Skeletal muscle satellite cell (primary cell): ENCODE results near the gene CEMIP.
A peak's percentile ranks its signal among the peaks of the same experiment; 100 is the strongest.
"Not testable (repeated sequence)": the region's sequence is repeated elsewhere in the genome, so short reads cannot be mapped to it uniquely, and the experiment has no call there.

Source experiments
- H3K27me3 ChIP-seq: 2 replicates; pipeline ENCODE4 v1.7.0; 2013; ENCODE audit warnings: low read length; ENCODE audit not compliant: control insufficient read depth, insufficient read depth
- H3K36me3 ChIP-seq: 2 replicates; pipeline ENCODE4 v1.7.0; 2013; ENCODE audit warnings: mild to moderate bottlenecking, control low read depth, low read length; ENCODE audit not compliant: insufficient read depth
- H3K4me1 ChIP-seq: 2 replicates; pipeline ENCODE4 v1.7.0; 2013; ENCODE audit warnings: low read length; ENCODE audit not compliant: control insufficient read depth, insufficient read depth
- H3K4me2 ChIP-seq: 2 replicates; pipeline ENCODE4 v1.7.0; 2013; ENCODE audit warnings: mild to moderate bottlenecking, low read length
- H3K4me3 ChIP-seq: 2 replicates; pipeline ENCODE4 v1.7.0; 2013; ENCODE audit warnings: low read length
- H3K9ac ChIP-seq: 2 replicates; pipeline ENCODE4 v1.7.0; 2013; ENCODE audit warnings: mild to moderate bottlenecking, low read depth, low read length, moderate library complexity
- H3K9me3 ChIP-seq: replicated peaks from 2 replicates; pipeline ENCODE4 v1.7.0; 2013; ENCODE audit warnings: mild to moderate bottlenecking, control low read depth, low read length

The CEMIP gene

GRCh38 chr15:80965454-80965853 lies 186.3 kb downstream of the CEMIP start:
- not testable (repeated sequence) for H3K27me3 ChIP-seq, H3K9me3 ChIP-seq, H3K9ac ChIP-seq, H3K4me3 ChIP-seq, H3K4me2 ChIP-seq
- peaks cover 13% of the 10 kb centered on the region for H3K4me1 ChIP-seq
- H3K36me3 ChIP-seq, result peaks cover 12% of the 10 kb centered on the region

GRCh38 chr15:80966431-80967197 lies 187.4 kb downstream of the CEMIP start:
- Histone ChIP-seq H3K4me2 (no peak overlapping the region), H3K27me3 (no peaks in the 10 kb centered on the region), H3K4me1 (peaks cover 13% of the 10 kb centered on the region), H3K9me3 (no peaks in the 10 kb centered on the region), H3K9ac (no peak overlapping the region), H3K36me3 (peaks cover 12% of the 10 kb centered on the region), H3K4me3 (no peak overlapping the region)

- H3K4me1 ChIP-seq, result peaks cover 13% of the 10 kb centered on the region
- no peak overlapping the region for H3K9ac ChIP-seq
- no peaks in the 10 kb centered on the region for H3K27me3 ChIP-seq
- H3K36me3 ChIP-seq, result peaks cover 12% of the 10 kb centered on the region
- H3K4me3 ChIP-seq, result no peak overlapping the region
- no peaks in the 10 kb centered on the region for H3K9me3 ChIP-seq
- no peak overlapping the region for H3K4me2 ChIP-seq
Measured at GRCh38 chr15:80967451-80967850, 188.3 kb downstream of the CEMIP start.

DNA sequence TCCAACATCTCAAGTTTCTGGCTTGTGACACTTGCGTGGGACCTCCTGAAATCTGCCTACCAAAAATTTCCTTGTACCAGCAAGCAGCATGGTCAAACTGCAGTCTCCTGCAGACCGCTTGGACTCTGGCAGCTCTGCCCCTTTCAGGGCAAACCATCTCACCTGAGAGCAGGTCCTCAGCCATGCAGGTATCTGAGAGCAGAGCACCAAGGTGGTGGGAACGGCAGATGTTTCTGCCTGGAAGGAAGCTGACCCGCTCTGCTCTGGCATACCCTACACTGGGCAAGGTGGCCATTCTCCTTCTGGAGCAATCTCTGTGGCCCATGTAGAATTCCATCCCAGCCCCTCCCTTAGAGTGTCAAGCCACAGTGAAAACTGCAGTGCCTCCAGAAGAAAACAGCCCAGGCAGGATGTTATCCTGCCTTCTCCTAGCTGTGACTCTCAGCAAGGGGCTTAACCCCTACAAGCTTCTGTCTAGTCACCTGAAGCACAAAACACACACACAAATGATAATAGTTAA lies 188.9 kb downstream of the CEMIP start:
- peak overlapping the region; percentile 9 for H3K9ac ChIP-seq
- no peak overlapping the region for H3K4me3 ChIP-seq
- H3K36me3 ChIP-seq, result peaks cover 12% of the 10 kb centered on the region
- H3K9me3 ChIP-seq, result no peaks in the 10 kb centered on the region
- H3K4me1 ChIP-seq, result peaks cover 13% of the 10 kb centered on the region
- no peaks in the 10 kb centered on the region for H3K27me3 ChIP-seq
- no peak overlapping the region for H3K4me2 ChIP-seq

DNA sequence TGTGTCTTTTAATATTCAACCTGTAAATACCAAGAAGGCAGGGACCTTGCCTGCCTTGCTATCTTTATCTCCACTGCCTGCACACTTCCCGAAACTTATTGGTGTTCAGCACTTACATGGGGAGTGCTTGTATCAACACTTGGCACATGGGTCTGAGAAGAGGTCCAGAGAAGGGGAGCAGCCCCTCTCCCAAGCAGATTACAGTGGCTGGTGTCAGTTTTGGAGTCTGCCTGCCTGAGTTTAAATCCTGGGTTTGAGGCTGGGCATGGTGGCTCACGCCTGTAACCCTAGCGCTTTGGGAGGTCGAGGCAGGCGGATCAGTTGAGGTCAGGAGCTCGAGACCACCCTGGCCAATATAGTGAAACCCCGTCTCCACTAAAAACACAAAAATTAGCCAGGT lies 190.1 kb downstream of the CEMIP start:
- H3K27me3 ChIP-seq, result no peaks in the 10 kb centered on the region
- no peak overlapping the region for H3K4me2 ChIP-seq
- H3K4me1 ChIP-seq, result peaks cover 13% of the 10 kb centered on the region
- H3K9ac ChIP-seq, result no peak overlapping the region
- H3K9me3 ChIP-seq, result no peaks in the 10 kb centered on the region
- no peak overlapping the region for H3K4me3 ChIP-seq
- peaks cover 12% of the 10 kb centered on the region for H3K36me3 ChIP-seq

GRCh38 chr15:80970018-80970657 lies 191.0 kb downstream of the CEMIP start:
- H3K9ac ChIP-seq, result no peak overlapping the region
- H3K4me2 ChIP-seq, result no peak overlapping the region
- H3K4me1 ChIP-seq, result peaks cover 13% of the 10 kb centered on the region
- peaks cover 12% of the 10 kb centered on the region for H3K36me3 ChIP-seq
- no peak overlapping the region for H3K4me3 ChIP-seq
- H3K27me3 ChIP-seq, result no peaks in the 10 kb centered on the region
- no peaks in the 10 kb centered on the region for H3K9me3 ChIP-seq

GRCh38 chr15:80970658-80971057 lies 191.5 kb downstream of the CEMIP start:
- H3K27me3 ChIP-seq, result no peaks in the 10 kb centered on the region
- peaks cover 13% of the 10 kb centered on the region for H3K4me1 ChIP-seq
- no peak overlapping the region for H3K9ac ChIP-seq
- peaks cover 12% of the 10 kb centered on the region for H3K36me3 ChIP-seq
- no peak overlapping the region for H3K4me3 ChIP-seq
- H3K9me3 ChIP-seq, result no peaks in the 10 kb centered on the region
- H3K4me2 ChIP-seq, result no peak overlapping the region

GRCh38 chr15:80971143-80971542 lies 192.0 kb downstream of the CEMIP start:
- Histone ChIP-seq H3K4me3 (no peak overlapping the region), H3K27me3 (no peaks in the 10 kb centered on the region), H3K9me3 (no peaks in the 10 kb centered on the region), H3K4me1 (peaks cover 13% of the 10 kb centered on the region), H3K36me3 (peaks cover 12% of the 10 kb centered on the region), H3K9ac (no peak overlapping the region), H3K4me2 (no peak overlapping the region)

DNA sequence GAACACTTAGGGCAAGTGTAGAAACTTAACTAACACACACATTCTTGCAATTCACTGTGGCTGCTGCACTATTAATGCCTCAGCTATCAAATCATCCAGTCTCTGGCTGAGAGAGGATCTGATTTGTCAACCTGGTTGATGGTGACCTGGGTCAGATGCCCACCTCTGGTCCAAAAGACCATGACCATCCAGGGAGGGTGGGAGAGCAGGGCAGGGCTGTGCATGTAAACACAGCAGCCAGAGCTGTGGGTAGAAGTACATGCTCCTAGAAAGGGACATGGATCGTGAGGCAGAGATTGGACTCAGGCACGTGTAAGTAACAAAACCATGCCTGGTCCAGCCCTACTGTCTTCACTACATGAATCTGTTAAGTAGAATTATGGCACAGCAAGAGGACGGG lies 193.1 kb downstream of the CEMIP start:
- Histone ChIP-seq H3K27me3 (no peaks in the 10 kb centered on the region), H3K9me3 (no peaks in the 10 kb centered on the region), H3K4me2 (no peak overlapping the region), H3K4me3 (no peak overlapping the region), H3K4me1 (peaks cover 11% of the 10 kb centered on the region), H3K9ac (no peak overlapping the region), H3K36me3 (peaks cover 9% of the 10 kb centered on the region)

DNA sequence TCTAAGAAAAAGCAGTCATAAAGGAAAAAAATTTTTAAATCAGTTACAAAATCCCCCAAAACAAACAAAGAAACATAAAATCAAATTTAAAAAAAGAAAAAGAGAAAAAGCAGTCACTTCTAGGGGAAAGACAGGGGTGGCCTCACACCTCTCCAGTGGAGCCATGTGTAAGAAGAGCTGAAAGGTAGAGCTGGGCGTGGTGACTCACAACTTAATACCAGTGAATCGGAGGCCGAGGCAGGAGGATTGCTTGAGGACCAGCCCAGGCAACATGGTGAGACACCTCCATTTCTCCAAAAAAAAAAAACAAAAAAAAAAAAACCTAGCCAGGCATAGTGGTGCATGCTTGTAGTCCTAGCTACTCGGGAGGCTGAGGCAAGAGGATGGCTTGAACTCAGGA lies 195.7 kb downstream of the CEMIP start:
- no peaks in the 10 kb centered on the region for H3K27me3 ChIP-seq
- H3K9me3 ChIP-seq, result no peaks in the 10 kb centered on the region
- peaks cover 11% of the 10 kb centered on the region for H3K36me3 ChIP-seq
- no peak overlapping the region for H3K4me2 ChIP-seq
- peaks cover 6% of the 10 kb centered on the region for H3K4me1 ChIP-seq
- H3K4me3 ChIP-seq, result no peak overlapping the region
- no peak overlapping the region for H3K9ac ChIP-seq

DNA sequence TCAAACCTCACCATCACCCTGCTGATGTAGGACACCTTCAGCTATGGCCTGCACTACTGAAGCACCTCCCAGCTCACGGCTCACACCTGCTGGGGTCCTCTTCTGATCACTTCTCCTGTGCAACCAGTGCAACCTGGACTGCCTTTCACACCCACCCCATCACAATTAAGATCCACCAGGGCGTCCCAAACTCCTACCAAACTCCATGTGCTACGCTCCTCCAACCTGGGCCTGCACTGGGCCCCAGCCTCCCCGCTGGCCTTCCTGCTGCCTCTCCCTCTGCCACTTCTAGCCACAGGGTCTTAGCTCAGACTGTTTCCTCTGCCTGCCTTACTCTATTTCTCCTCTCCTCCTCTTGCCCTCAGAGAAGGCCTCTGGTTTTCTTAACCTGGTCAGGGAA lies 197.7 kb downstream of the CEMIP start:
- no peak overlapping the region for H3K9ac ChIP-seq

GRCh38 chr15:80977627-80978036 lies 198.5 kb downstream of the CEMIP start:
- Histone ChIP-seq H3K4me3 (no peak overlapping the region), H3K9me3 (no peaks in the 10 kb centered on the region), H3K4me1 (peaks cover 6% of the 10 kb centered on the region), H3K9ac (no peak overlapping the region), H3K36me3 (peaks cover 18% of the 10 kb centered on the region), H3K27me3 (no peaks in the 10 kb centered on the region), H3K4me2 (no peak overlapping the region)

More for the DNA sequence above, 197.7 kb downstream of the CEMIP start:
- peaks cover 6% of the 10 kb centered on the region for H3K4me1 ChIP-seq
- H3K27me3 ChIP-seq, result no peaks in the 10 kb centered on the region
- H3K36me3 ChIP-seq, result peaks cover 18% of the 10 kb centered on the region
- H3K9me3 ChIP-seq, result no peaks in the 10 kb centered on the region
- H3K4me2 ChIP-seq, result no peak overlapping the region
- H3K4me3 ChIP-seq, result no peak overlapping the region
